GM19043 (cell line): ENCODE results near the gene PMPCA.

Experiments
- ATAC-seq: cut with Tn5 transposase; IDR thresholded peaks from one replicate; pipeline ENCODE4 v1.9.1; 2021; ENCODE audit warnings: low read depth; ENCODE audit not compliant: unreplicated experiment

The PMPCA gene

GRCh38 chr9:136433043-136433715 lies 22.7 kb downstream of the PMPCA start:
- no peak for ATAC-seq

GRCh38 chr9:136433849-136434579 lies 23.6 kb downstream of the PMPCA start:
- ATAC-seq = no peak

- no peak for ATAC-seq
These were observed 24.2 kb downstream of the PMPCA start for GRCh38 chr9:136434580-136435169.

- ATAC-seq = no peak
These were observed 25.7 kb downstream of the PMPCA start for GRCh38 chr9:136436055-136436634.

- no peak for ATAC-seq
These were observed 27.0 kb downstream of the PMPCA start for GRCh38 chr9:136437430-136437829.

GRCh38 chr9:136437839-136438547 lies 27.5 kb downstream of the PMPCA start:
- no peak for ATAC-seq

- ATAC-seq = no peak
These were observed 28.4 kb downstream of the PMPCA start for GRCh38 chr9:136438548-136439480.

GRCh38 chr9:136439481-136440408 lies 29.3 kb downstream of the PMPCA start, which contains the start of gene INPP5E:
Gene INPP5E, minus strand, starts transcription at chr9:136439845. Its CDS starts 426 bp downstream, at chr9:136439419.
- no peak for ATAC-seq

- no peak for ATAC-seq
These were observed 30.8 kb downstream of the PMPCA start for GRCh38 chr9:136441191-136441680.

- no peak for ATAC-seq
These were observed 31.3 kb downstream of the PMPCA start for GRCh38 chr9:136441681-136442245.

GRCh38 chr9:136442265-136442664 lies 31.8 kb downstream of the PMPCA start:
- ATAC-seq = no peak

GRCh38 chr9:136443087-136443486 lies 32.6 kb downstream of the PMPCA start:
- ATAC-seq = no peak

GRCh38 chr9:136443687-136444086 lies 33.2 kb downstream of the PMPCA start:
- no peak for ATAC-seq

GRCh38 chr9:136444102-136444501 lies 33.6 kb downstream of the PMPCA start:
- no peak for ATAC-seq

GRCh38 chr9:136445799-136446198 lies 35.3 kb downstream of the PMPCA start:
- ATAC-seq = no peak

GRCh38 chr9:136447173-136447778 lies 36.8 kb downstream of the PMPCA start:
- ATAC-seq = no peak

GRCh38 chr9:136448655-136449054 lies 38.2 kb downstream of the PMPCA start:
- ATAC-seq = no peak
